ENCODE measurements around the gene WIPF3.

DNA sequence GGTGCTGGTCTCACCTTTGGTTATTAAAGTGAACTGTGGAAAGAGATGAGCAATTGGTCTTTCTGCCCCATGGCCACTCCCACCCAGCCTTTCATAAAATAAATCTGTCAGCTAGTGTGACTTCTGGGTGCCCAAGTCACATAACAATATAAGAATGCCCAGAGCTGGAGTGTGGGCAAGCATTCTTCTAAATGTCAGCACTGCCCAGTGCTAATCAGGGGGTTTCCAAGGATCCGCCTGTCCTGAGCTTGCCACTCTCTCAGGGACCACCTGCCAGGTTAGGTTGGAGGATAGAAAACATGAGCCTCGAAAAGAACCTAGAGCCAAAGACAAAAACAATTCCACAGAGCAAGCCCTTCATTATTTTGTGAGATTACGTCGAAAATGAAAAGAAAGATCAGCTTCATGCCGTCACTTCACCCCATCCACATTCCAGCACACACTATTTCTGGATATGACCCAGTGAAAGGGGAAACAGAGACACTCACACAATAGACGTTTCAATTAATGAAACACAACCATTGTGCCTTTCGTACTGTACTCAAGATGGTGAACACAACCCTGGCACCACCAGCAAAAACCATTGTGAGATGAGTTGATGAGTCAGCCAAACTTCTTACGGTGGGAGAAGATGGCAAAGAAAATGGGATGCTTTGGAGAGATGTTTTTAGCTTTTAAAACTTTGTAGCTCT, 152.5 kb downstream of the WIPF3 start:
- TF ChIP-seq, protein P1, sequence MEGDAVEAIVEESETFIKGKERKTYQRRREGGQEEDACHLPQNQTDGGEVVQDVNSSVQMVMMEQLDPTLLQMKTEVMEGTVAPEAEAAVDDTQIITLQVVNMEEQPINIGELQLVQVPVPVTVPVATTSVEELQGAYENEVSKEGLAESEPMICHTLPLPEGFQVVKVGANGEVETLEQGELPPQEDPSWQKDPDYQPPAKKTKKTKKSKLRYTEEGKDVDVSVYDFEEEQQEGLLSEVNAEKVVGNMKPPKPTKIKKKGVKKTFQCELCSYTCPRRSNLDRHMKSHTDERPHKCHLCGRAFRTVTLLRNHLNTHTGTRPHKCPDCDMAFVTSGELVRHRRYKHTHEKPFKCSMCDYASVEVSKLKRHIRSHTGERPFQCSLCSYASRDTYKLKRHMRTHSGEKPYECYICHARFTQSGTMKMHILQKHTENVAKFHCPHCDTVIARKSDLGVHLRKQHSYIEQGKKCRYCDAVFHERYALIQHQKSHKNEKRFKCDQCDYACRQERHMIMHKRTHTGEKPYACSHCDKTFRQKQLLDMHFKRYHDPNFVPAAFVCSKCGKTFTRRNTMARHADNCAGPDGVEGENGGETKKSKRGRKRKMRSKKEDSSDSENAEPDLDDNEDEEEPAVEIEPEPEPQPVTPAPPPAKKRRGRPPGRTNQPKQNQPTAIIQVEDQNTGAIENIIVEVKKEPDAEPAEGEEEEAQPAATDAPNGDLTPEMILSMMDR (IDR thresholded peaks at IDR 0.05; ENCODE audit: insufficient read depth, low read length), result no peak
- no peak for TF ChIP-seq GABPA (IDR thresholded peaks at IDR 0.05; ENCODE audit: low read depth)
- no peak for TF ChIP-seq SPI1 (IDR thresholded peaks at IDR 0.05; ENCODE audit: borderline replicate concordance, low read depth)
- TF ChIP-seq POLR2AphosphoS5 (IDR thresholded peaks at IDR 0.05; ENCODE audit: low read depth), result no peak

Data from HL-60 (cell line).